ENCODE data around the gene UBAC2. TPM values are rescaled to one million over a fixed set of nuclear protein-coding genes. Genes with fewer than 3 reads are reported as not detected.

UBAC2 gene
- total and polyA plus RNA-seq, 9 donors, result 38.7 to 87.5 (median 48.0) TPM

- H3K4me3 ChIP-seq, result no peak overlapping the region
- H3K27ac ChIP-seq, result no peak overlapping the region
- no peak for DNase-seq
- WGBS, 3 donors, result 5 to 63% (median 25%) methylated on average over 1 of the region's 1 CpG
- H3K4me1 ChIP-seq (ENCODE audit: insufficient read depth), result peaks cover 9% of the 10 kb centered on the region
- intact Hi-C loops (cut with DNase I), result no loop called here
- H3K36me3 ChIP-seq, result no peaks in the 10 kb centered on the region
- H3K27me3 ChIP-seq, result no peaks in the 10 kb centered on the region
- no peaks in the 10 kb centered on the region for H3K9me3 ChIP-seq
- TF ChIP-seq POLR2A (IDR thresholded peaks at IDR 0.05) (no peak), EP300 (IDR thresholded peaks at IDR 0.05) (no peak)
- TF ChIP-seq, protein P1, sequence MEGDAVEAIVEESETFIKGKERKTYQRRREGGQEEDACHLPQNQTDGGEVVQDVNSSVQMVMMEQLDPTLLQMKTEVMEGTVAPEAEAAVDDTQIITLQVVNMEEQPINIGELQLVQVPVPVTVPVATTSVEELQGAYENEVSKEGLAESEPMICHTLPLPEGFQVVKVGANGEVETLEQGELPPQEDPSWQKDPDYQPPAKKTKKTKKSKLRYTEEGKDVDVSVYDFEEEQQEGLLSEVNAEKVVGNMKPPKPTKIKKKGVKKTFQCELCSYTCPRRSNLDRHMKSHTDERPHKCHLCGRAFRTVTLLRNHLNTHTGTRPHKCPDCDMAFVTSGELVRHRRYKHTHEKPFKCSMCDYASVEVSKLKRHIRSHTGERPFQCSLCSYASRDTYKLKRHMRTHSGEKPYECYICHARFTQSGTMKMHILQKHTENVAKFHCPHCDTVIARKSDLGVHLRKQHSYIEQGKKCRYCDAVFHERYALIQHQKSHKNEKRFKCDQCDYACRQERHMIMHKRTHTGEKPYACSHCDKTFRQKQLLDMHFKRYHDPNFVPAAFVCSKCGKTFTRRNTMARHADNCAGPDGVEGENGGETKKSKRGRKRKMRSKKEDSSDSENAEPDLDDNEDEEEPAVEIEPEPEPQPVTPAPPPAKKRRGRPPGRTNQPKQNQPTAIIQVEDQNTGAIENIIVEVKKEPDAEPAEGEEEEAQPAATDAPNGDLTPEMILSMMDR (IDR thresholded peaks at IDR 0.05), result no peak
Observed at GRCh38 chr13:99214731-99215130, 14.1 kb downstream of the UBAC2 start.

DNA sequence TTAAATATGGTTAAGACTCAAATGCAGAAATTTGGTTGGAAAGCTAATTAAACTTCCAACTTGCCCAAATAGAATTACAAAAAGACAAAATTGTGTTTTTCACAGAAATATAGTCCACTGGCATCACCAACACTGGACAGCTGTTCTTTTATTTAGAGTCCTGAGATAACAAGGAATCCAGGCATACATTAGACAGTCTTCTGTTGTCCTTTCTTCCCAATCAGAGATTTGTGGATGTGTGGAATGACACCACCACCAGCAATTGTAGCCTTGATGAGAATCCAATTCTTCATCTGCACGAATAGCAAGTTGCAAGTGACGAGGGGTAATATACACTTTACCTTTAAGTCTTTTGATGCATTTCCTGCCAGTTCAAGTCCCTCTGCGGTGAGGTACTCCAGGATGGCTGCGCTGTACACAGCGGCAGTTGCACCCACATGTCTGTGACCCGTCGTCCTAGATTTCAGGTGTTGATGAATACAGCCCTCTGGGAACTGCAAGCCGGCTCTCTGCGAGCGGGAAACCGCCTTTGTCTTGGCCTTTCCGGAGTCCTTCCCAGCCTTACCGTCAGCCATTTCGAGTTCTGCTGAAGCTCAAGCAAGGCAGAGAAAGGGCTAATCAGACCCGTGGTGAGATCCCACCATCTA is 14.7 kb downstream of the UBAC2 start:
- intact Hi-C loops (cut with DNase I), result no loop called here
- Histone ChIP-seq H3K27ac (no peak overlapping the region), H3K4me3 (no peak overlapping the region), H3K9me3 (no peaks in the 10 kb centered on the region), H3K4me1 (ENCODE audit: insufficient read depth) (peaks cover 9% of the 10 kb centered on the region), H3K36me3 (no peaks in the 10 kb centered on the region), H3K27me3 (no peaks in the 10 kb centered on the region)
- 81 to 89% (median 87%) methylated on average over 15 of the region's 15 CpGs for WGBS, 3 donors
- TF ChIP-seq, protein P1 (IDR thresholded peaks at IDR 0.05), result no peak
- TF ChIP-seq EP300 (IDR thresholded peaks at IDR 0.05) (no peak), POLR2A (IDR thresholded peaks at IDR 0.05) (no peak)
- DNase-seq, result peak in 1 of 5 donors; percentile 12

DNA sequence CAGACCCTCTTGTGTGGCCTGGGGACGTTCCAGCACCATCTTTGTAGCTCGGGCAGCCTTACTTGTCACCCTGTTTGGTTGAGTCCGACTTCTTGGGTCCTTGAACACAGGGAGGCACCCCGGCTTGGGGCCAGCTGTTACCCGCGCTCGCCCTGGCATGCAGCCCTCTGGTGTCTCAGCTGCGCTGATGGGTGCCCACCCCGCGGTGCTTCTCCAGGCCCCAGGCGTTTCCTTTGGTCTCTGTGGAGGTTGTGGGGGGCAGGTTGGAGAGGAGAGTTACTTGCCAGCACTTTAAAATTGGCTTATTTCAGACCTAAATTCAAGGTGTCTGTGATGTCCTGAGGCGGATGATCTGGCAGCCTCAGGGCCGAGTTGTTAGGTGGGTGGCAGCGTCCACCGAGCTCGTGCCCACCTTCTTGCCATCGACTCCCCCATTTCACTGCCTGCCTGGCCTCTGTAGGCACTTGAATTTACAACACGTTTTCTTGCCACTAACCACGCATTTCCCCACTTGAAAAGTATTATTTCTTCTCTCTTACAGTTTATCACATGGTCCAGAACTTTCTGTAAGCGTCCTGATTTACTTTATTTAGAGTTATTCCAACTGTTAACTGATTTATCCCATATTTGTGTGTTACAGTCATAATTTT is 16.9 kb downstream of the UBAC2 start:
- intact Hi-C loops (cut with DNase I), result no loop called here
- TF ChIP-seq EP300 (IDR thresholded peaks at IDR 0.05), result no peak
- TF ChIP-seq, protein P1 (IDR thresholded peaks at IDR 0.05), result no peak
- no peak for TF ChIP-seq POLR2A (IDR thresholded peaks at IDR 0.05)
- DNase-seq, result no peak
- Histone ChIP-seq H3K36me3 (no peaks in the 10 kb centered on the region), H3K27me3 (no peaks in the 10 kb centered on the region), H3K4me3 (no peak overlapping the region), H3K27ac (no peak overlapping the region), H3K9me3 (no peaks in the 10 kb centered on the region), H3K4me1 (ENCODE audit: insufficient read depth) (peaks cover 9% of the 10 kb centered on the region)
- 69 to 73% (median 71%) methylated on average over 18 to 20 of the region's 20 CpGs for WGBS, 3 donors

- Histone ChIP-seq H3K9me3 (no peaks in the 10 kb centered on the region), H3K4me3 (no peak overlapping the region), H3K4me1 (ENCODE audit: insufficient read depth) (peaks cover 9% of the 10 kb centered on the region), H3K27ac (no peak overlapping the region), H3K36me3 (no peaks in the 10 kb centered on the region), H3K27me3 (no peaks in the 10 kb centered on the region)
- TF ChIP-seq POLR2A (IDR thresholded peaks at IDR 0.05) (no peak), EP300 (IDR thresholded peaks at IDR 0.05) (no peak)
- TF ChIP-seq, protein P1 (IDR thresholded peaks at IDR 0.05), result no peak
- intact Hi-C loops (cut with DNase I), result no loop called here
- DNase-seq, result no peak
Observed at GRCh38 chr13:99218126-99218525, 17.5 kb downstream of the UBAC2 start.
